Erythroblast (primary cell): Measurements from ENCODE around the gene GNB5.

Experiments
- DNase-seq, 2 experiments: peaks; one replicate each; lab custom pipeline; 2025; lab: John Stamatoyannopoulos, UW
- GATA1 ChIP-seq: IDR thresholded peaks from 2 replicates; pipeline ENCODE4 v1.6.1; 2011; ENCODE audit warnings: low read depth, mild to moderate bottlenecking, control low read depth, low read length, moderate library complexity
- POLR2A ChIP-seq: IDR thresholded peaks from 2 replicates; pipeline ENCODE4 v1.6.1; 2011; ENCODE audit warnings: mild to moderate bottlenecking, low read length

The GNB5 gene

DNA sequence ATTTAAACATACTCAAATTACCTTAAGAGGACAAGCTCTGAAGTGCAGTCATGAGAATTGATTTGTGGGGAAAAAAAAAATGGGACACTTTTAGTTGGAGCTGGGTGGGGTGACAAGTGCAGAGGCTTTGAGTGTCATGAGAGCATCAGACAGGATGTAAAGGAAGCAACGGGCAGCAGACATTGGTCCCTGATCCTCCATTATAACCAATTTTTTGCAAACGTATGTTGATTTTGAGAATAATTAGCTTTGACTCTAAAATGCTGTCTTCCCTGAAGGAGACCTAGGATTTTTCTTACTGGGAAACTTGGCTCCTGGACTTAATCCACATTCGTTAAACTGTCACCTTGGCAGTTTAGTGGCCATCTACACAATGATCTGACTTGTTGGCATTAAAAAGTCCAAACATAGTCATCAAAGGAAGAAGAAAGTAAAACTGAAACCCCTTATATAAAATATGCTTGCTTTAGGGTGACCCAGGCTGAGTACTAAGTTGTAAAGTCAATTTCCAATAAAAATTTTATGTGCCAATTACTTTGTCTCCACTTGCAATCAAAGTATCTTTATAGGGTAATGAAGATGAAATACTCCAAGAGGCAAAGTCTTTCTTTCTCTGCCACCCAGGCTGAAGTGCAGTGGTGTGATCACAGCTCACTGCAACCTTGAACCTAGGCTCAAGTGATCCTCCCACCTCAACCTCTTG lies 124.2 kb downstream of the GNB5 start:
- TF ChIP-seq GATA1 (no peak), POLR2A (no peak)
- no peak for DNase-seq
